ENCODE results near the gene OR4F15. TPM values are rescaled to one million over a fixed set of nuclear protein-coding genes. Genes with fewer than 3 reads are reported as not detected.

OR4F15 gene
- total RNA-seq, 1 donor from 2014 or later: not detected

DNA sequence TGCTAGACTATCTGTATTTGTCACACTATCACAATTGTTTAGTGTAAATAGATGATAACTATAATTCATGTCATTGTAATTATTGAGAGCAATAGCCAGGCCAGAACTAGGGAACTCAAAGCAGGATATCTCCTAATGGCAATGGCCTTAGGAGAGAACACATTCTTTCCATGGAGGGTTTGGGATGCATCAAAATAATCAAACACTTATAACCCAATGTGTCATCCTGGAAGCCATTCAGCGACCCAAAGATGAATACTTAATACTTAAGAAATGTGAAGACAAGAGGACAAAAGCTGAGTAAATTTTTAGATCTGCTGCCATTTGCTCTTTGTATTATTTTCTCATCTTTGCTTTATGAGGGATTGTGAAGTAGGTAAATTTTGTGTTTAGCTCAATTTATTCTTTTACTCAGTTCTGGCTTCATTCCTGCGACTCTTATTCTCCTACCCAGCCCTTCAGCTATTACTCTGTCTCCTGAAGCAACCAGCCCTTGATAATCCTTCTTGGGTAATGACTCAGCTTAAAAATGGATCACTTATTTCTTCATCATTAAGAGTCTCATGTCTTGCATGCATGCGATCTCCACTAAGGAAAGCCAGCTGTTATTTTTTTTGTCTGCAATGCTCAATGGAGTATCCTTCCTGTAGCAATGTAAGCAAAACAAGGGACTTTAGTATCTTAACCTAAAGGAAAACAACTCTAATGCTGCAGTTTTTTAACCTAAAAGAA, 2.0 kb downstream of the OR4F15 start:
- TF ChIP-seq, protein P1, sequence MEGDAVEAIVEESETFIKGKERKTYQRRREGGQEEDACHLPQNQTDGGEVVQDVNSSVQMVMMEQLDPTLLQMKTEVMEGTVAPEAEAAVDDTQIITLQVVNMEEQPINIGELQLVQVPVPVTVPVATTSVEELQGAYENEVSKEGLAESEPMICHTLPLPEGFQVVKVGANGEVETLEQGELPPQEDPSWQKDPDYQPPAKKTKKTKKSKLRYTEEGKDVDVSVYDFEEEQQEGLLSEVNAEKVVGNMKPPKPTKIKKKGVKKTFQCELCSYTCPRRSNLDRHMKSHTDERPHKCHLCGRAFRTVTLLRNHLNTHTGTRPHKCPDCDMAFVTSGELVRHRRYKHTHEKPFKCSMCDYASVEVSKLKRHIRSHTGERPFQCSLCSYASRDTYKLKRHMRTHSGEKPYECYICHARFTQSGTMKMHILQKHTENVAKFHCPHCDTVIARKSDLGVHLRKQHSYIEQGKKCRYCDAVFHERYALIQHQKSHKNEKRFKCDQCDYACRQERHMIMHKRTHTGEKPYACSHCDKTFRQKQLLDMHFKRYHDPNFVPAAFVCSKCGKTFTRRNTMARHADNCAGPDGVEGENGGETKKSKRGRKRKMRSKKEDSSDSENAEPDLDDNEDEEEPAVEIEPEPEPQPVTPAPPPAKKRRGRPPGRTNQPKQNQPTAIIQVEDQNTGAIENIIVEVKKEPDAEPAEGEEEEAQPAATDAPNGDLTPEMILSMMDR (IDR thresholded peaks at IDR 0.05): no peak
- Mint-ChIP-seq H3K27me3 (ENCODE audit: unreplicated experiment) (peaks cover 4% of the 10 kb centered on the region), H3K9me3 (ENCODE audit: unreplicated experiment) (no peaks in the 10 kb centered on the region), H3K27ac (ENCODE audit: unreplicated experiment) (no peak overlapping the region), H3K4me1 (ENCODE audit: unreplicated experiment) (no peaks in the 10 kb centered on the region), H3K36me3 (ENCODE audit: unreplicated experiment) (no peaks in the 10 kb centered on the region), H3K4me3 (ENCODE audit: unreplicated experiment) (no peak overlapping the region)
- no peak for DNase-seq (ENCODE audit: extremely low spot score, unreplicated experiment)

DNA sequence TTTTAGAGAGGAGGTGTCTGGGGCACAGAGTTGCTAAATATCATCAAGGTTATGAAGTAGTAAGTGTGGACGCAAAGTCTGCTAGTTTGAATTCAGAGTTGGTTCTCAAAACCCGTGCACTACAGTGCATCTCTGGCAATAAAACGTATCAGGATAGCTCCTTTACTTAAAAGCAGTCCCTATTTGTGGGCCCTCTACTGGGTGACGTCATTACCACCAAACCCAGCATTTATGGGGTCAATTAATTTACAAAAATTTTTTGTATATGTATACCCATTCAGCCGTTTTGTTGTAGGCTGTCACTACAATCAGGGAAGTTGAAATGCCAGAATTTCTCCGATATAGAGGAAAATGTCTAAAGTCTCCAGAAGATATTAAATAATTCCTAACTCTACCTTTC, 8.8 kb downstream of the OR4F15 start:
- DNase-seq (ENCODE audit: extremely low spot score, unreplicated experiment): no peak
- Mint-ChIP-seq H3K4me1 (ENCODE audit: unreplicated experiment) (no peaks in the 10 kb centered on the region), H3K36me3 (ENCODE audit: unreplicated experiment) (no peaks in the 10 kb centered on the region), H3K27me3 (ENCODE audit: unreplicated experiment) (peaks cover 2% of the 10 kb centered on the region), H3K27ac (ENCODE audit: unreplicated experiment) (no peak overlapping the region), H3K4me3 (ENCODE audit: unreplicated experiment) (no peak overlapping the region), H3K9me3 (ENCODE audit: unreplicated experiment) (peaks cover 5% of the 10 kb centered on the region)
- TF ChIP-seq, protein P1 (IDR thresholded peaks at IDR 0.05): no peak

DNA sequence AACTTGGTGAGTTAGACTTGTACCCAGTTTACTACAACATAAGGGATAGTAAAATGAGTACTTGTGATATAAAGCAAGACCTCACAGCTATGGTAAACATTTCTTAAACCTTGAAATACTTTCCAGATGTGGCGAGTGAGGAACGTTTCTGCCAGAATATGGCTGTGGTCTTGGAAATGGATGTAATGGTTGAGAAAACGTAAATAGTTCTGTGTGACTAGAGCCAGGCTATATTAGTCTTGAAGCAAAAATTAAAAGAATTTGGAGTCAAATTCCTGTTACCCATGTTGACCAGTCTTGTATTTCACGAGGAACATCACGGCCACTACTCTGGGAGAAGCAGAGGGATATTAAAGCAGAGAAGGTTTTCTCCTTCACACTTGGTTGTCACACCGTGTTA, 15.3 kb downstream of the OR4F15 start:
- Mint-ChIP-seq H3K4me1 (ENCODE audit: unreplicated experiment) (no peaks in the 10 kb centered on the region), H3K27ac (ENCODE audit: unreplicated experiment) (no peak overlapping the region), H3K27me3 (ENCODE audit: unreplicated experiment) (no peaks in the 10 kb centered on the region), H3K9me3 (ENCODE audit: unreplicated experiment) (peaks cover 5% of the 10 kb centered on the region), H3K4me3 (ENCODE audit: unreplicated experiment) (no peak overlapping the region), H3K36me3 (ENCODE audit: unreplicated experiment) (no peaks in the 10 kb centered on the region)
- DNase-seq (ENCODE audit: extremely low spot score, unreplicated experiment): no peak
- TF ChIP-seq, protein P1 (IDR thresholded peaks at IDR 0.05): no peak

DNA sequence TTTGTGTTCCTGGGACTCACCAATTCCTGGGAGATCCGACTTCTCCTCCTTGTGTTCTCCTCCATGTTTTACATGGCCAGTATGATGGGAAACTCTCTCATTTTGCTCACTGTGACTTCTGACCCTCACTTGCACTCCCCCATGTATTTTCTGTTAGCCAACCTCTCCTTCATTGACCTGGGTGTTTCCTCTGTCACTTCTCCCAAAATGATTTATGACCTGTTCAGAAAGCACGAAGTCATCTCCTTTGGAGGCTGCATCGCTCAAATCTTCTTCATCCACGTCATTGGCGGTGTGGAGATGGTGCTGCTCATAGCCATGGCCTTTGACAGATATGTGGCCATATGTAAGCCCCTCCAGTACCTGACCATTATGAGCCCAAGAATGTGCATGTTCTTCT, 16.8 kb downstream of the OR4F15 start:
- DNase-seq (ENCODE audit: extremely low spot score, unreplicated experiment): no peak
- no peaks in the 10 kb centered on the region for H3K9me3 Mint-ChIP-seq (ENCODE audit: unreplicated experiment)

DNA sequence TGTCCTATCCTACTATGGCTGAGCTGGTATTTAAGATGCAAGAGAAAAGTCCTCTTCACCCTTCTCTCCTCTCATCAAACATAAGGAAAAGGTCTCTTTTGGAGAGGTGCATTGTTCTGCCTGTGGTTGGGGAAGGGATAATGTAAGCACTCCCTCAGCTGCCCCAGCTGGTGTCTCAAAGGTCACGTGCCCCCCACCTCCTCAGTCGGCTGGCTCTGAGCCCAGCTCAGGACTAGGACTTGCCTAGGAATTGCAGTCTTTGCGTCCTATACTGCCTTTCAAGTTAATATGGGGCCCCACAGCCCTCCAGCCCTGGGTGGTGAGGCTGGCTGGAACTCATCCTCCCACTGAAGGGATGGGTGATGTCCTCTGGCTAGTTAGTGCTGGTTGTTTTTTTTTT, 29.7 kb downstream of the OR4F15 start:
- Mint-ChIP-seq H3K4me1 (ENCODE audit: unreplicated experiment) (no peaks in the 10 kb centered on the region), H3K27me3 (ENCODE audit: unreplicated experiment) (peaks cover 4% of the 10 kb centered on the region), H3K27ac (ENCODE audit: unreplicated experiment) (no peak overlapping the region), H3K9me3 (ENCODE audit: unreplicated experiment) (peaks cover 6% of the 10 kb centered on the region), H3K36me3 (ENCODE audit: unreplicated experiment) (no peaks in the 10 kb centered on the region), H3K4me3 (ENCODE audit: unreplicated experiment) (no peak overlapping the region)
- DNase-seq (ENCODE audit: extremely low spot score, unreplicated experiment): no peak
- TF ChIP-seq, protein P1 (IDR thresholded peaks at IDR 0.05): no peak

More for the DNA sequence above, 16.8 kb downstream of the OR4F15 start:
- no peak overlapping the region for H3K27ac Mint-ChIP-seq (ENCODE audit: unreplicated experiment)
- no peaks in the 10 kb centered on the region for H3K4me1 Mint-ChIP-seq (ENCODE audit: unreplicated experiment)
- no peak overlapping the region for H3K4me3 Mint-ChIP-seq (ENCODE audit: unreplicated experiment)
- no peaks in the 10 kb centered on the region for H3K27me3 Mint-ChIP-seq (ENCODE audit: unreplicated experiment)
- TF ChIP-seq, protein P1 (IDR thresholded peaks at IDR 0.05): no peak
- H3K36me3 Mint-ChIP-seq (ENCODE audit: unreplicated experiment): no peaks in the 10 kb centered on the region

All from osteocyte (in vitro differentiated cells).